GM12875 (cell line): Measurements from ENCODE around the gene JAML.
"Not testable (repeated sequence)": the region's sequence is repeated elsewhere in the genome, so short reads cannot be mapped to it uniquely, and the experiment has no call there.

Experiments
- H3K4me3 ChIP-seq: one replicate; pipeline ENCODE4 v1.5.1; 2011; ENCODE audit warnings: low read depth, low read length, control low read depth
- CTCF ChIP-seq: IDR thresholded peaks from 2 replicates; pipeline ENCODE4 v1.5.1; 2011; ENCODE audit warnings: low read depth, mild to moderate bottlenecking, control low read depth, inconsistent platforms, low read length, moderate library complexity, borderline replicate concordance; ENCODE audit not compliant: insufficient read depth

The JAML gene

GRCh38 chr11:118198370-118198769 is 26.4 kb downstream of the JAML start:
- peak; percentile 93 for TF ChIP-seq CTCF
- H3K4me3 ChIP-seq, result no peak overlapping the region

- H3K4me3 ChIP-seq, result no peak overlapping the region
- no peak for TF ChIP-seq CTCF
Observed at GRCh38 chr11:118194835-118195627, 29.8 kb downstream of the JAML start.

GRCh38 chr11:118193910-118194566 is 30.8 kb downstream of the JAML start:
- no peak overlapping the region for H3K4me3 ChIP-seq
- TF ChIP-seq CTCF, result no peak

GRCh38 chr11:118192817-118193216 is 32.0 kb downstream of the JAML start:
- not testable (repeated sequence) for H3K4me3 ChIP-seq

DNA sequence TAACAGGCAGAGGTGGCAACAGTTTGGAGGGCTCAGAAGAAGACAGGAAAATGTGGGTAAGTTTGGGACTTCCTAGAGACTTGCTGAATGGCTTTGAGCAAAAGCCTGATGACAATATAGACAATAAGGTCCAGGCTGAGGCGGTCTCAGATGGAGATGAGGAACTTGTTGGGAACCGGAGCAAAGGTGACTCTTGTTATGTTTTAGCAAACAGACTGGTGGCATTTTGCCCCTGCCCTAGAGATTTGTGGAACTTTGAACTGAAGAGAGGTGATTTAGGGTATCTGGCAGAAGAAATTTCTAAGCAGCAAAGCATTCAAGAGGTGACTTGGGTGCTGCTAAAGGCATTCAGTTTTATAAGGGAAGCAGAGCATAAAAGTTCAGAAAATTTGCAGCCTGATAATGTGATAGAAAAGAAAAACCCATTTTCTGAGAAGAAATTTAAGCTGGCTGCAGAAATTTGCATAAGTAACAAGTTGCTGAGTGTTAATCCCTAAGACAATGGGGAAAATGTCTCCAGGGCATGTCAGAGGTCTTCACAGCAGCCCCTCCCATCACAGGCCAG is 33.8 kb downstream of the JAML start:
- not testable (repeated sequence) for H3K4me3 ChIP-seq

GRCh38 chr11:118186346-118187107 is 38.3 kb downstream of the JAML start:
- no peak overlapping the region for H3K4me3 ChIP-seq
- TF ChIP-seq CTCF, result no peak

DNA sequence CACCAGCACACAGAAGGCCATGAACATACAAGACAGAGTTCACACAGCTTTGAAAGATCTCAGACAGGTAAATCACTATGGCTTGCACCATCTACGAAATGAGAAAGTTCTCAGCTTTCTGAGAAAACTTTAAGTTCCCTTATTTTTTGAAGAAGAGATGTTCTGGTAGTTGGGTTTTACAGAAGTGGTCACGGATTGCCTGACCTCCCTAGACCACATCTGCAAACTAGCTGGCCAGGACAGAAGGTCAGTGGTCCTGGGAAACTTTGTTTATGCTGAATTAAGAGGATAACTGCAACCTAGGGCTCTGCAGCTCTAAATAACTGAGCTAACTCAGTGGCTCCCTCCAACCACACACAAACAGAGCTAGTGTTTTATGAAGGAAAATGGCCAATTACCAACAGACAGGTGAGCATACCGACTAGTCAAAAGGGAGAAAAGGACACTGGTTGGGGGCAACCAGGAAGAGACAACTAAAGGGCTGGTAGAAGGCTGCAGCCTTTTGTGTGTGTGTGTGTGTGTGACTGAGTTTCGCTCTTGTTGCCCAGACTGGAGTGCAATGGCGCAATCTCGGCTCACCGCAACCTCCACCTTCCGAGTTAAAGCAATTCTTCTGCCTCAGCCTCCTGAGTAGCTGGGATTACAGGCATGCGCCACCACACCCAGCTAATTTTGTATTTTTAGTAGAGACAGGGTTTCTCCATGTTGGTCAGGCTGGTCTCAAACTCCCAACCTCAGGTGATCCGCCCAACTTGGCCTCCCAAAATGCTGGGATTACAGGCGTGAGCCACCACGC is 39.8 kb downstream of the JAML start:
- no peak for TF ChIP-seq CTCF

DNA sequence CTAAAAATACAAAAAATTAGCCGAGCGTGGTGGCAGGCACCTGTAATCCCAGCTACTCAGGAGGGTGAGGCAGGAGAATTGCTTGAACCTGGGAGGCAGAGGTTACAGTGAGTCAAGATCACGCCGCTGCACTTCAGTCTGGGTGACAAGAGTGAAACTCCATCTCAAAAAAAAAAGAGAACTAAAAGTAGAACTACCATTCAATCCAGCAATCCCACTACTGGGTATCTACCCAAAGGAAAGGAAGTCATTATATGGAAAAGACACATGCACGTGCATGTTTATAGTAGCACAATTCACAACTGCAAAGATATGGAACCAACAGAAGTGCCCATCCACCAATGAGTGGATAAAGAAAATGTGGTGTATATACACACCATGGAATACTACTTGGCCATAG is 41.1 kb downstream of the JAML start:
- not testable (repeated sequence) for H3K4me3 ChIP-seq

More for the DNA sequence above, 39.8 kb downstream of the JAML start:
- H3K4me3 ChIP-seq, result no peak overlapping the region
